ENCODE data around the gene NTRK1.

NTRK1 gene

GRCh38 chr1:156856282-156856785 is 4.3 kb upstream of the NTRK1 start:
- in situ Hi-C loops (cut with MboI; ENCODE audit: low sequenced_read_pairs) = no loop called here

DNA sequence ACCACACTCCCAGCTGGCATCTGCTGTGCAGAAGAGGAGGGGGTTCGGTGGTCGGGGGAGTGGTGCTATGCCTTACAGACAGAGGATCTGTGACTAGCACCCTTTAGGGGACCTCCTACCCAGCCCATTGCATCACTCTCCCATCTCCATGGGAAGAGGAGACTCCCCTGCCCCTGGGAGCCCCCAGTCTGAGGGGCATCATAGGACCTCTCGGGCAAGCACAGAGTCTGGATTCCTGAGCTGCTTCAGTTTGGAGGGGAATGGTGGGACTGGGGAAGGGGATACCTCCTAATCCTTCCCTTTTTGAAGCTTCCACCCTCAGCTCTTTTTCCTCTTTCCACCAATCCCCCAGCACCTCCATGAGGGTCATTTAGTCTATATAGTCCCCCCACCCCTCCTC is 3.1 kb upstream of the NTRK1 start:
- in situ Hi-C loops (cut with MboI; ENCODE audit: low sequenced_read_pairs) = no loop called here

DNA sequence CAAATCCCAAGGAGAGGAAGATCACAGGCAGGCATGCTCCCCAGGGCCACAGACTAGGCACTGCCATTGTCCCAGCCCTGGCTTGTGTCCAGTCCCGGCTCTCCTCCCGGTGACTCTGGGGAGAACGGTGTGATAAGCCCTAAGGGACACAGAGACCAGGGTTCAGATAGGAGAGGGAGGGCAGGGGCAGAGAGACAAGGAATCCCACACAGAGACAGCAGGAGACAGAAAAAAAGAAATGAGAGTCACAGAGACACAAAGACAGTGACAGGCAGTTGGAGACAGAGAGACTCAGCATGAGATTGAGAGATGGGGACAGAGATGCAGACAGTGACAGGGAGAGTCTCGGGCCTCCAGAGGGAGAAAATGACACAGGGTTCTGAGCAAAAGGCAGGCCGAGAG is 2.1 kb upstream of the NTRK1 start:
- in situ Hi-C loops (cut with MboI; ENCODE audit: low sequenced_read_pairs) = no loop called here

- in situ Hi-C loops (cut with MboI; ENCODE audit: low sequenced_read_pairs) = no loop called here
Observed at GRCh38 chr1:156858959-156859522, 1.6 kb upstream of the NTRK1 start, which contains the start of gene INSRR. Gene INSRR (minus strand): TSS chr1:156859117. CDS start chr1:156858621, 496 bp downstream.

DNA sequence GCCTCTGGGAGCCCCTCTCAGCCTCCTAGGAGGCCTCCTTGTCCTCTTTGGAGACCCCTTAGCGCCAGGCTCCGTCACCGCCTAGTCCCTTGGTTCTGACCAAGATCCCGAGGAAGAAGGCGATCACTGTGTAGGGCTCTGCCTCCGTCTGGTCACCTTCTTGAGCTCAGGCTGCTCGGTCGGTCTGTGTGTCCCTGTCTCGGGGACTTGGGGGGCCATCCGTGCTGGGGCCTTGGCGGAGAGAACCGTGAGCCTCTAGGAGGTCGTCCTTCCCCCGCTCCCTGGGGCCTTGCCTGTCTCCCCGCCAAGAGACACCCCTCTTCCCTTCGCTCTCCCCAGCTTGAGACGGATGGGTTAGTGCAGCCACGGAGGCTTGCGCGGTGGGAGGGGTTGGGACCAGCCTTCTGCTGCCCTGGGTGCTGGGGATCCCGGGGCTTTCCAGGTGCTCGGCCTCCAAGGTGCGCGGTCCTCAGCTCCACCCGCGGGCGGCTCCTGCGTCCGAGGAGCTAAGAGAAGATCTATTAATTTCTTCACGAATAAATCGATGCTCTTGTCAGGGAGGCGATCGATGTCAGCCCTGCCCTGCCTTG is 1.0 kb upstream of the NTRK1 start:
- in situ Hi-C loops (cut with MboI; ENCODE audit: low sequenced_read_pairs) = no loop called here

GRCh38 chr1:156860113-156860627 is 495 bp upstream of the NTRK1 start:
- in situ Hi-C loops (cut with MboI; ENCODE audit: low sequenced_read_pairs) = no loop called here

DNA sequence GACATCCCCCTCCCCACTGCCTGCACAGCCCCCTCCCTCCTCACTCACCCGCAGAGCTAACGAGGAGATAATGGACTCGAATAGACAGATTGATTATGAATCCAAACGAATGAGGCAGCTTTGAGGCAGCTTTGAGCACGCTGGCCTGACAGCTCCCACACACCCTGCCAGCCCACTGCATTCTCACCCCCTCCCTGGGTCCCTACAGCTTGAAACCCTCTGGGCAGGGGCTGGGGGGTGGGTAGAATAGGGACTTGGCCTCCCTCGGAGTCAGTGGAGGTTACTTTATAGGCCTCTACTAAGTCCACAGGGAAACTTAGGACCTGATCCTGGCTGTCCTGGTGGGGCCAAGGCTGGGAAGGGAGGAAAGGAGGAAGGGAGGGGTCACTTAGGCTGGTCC is 1.9 kb downstream of the NTRK1 start:
- in situ Hi-C loops (cut with MboI; ENCODE audit: low sequenced_read_pairs) = no loop called here

- in situ Hi-C loops (cut with MboI; ENCODE audit: low sequenced_read_pairs) = no loop called here
Observed at GRCh38 chr1:156862997-156863599, 2.4 kb downstream of the NTRK1 start.

DNA sequence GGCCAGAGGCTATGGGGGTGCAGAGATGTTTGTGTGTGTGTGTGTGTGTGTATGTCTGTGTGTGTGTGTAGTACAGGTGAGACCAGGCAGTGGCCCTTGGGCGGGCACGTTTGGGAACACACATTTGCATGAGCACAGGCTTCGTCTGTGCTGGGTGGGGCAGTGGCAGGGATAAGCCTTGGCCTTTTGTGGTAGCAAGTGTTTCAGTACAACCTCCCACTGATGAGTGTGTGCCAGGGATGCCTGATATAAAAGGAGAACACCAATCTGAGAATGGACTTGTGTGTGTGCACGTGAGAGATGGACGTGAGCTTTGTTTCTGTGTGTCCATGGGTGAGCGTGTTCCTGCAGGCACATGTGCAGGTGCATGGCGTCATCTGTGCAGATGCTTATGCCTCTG is 3.0 kb downstream of the NTRK1 start:
- in situ Hi-C loops (cut with MboI; ENCODE audit: low sequenced_read_pairs) = no loop called here

DNA sequence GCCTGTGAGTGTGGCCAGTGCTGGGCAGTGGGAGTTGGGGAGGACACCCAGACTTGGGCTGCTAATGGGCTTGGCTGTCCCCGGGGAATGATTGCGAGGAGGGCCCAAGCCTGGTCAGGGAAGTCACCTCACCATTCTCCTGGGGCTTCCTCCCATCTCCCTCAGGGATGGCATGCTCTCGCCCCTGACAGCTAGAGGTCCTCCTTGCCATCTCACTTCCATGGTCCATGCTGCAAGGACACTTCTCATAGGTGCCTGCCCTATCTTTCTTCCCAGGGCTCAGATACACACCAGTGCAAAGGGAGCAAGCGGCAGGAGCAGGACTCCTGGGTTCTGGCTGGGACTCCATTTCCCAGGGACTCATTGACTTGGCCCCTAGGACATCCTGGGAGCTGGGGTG is 4.1 kb downstream of the NTRK1 start:
- in situ Hi-C loops (cut with MboI; ENCODE audit: low sequenced_read_pairs) = no loop called here

- in situ Hi-C loops (cut with MboI; ENCODE audit: low sequenced_read_pairs) = no loop called here
Observed at GRCh38 chr1:156865258-156865657, 4.6 kb downstream of the NTRK1 start.

- in situ Hi-C loops (cut with MboI; ENCODE audit: low sequenced_read_pairs) = no loop called here
Observed at GRCh38 chr1:156865865-156866248, 5.2 kb downstream of the NTRK1 start.

DNA sequence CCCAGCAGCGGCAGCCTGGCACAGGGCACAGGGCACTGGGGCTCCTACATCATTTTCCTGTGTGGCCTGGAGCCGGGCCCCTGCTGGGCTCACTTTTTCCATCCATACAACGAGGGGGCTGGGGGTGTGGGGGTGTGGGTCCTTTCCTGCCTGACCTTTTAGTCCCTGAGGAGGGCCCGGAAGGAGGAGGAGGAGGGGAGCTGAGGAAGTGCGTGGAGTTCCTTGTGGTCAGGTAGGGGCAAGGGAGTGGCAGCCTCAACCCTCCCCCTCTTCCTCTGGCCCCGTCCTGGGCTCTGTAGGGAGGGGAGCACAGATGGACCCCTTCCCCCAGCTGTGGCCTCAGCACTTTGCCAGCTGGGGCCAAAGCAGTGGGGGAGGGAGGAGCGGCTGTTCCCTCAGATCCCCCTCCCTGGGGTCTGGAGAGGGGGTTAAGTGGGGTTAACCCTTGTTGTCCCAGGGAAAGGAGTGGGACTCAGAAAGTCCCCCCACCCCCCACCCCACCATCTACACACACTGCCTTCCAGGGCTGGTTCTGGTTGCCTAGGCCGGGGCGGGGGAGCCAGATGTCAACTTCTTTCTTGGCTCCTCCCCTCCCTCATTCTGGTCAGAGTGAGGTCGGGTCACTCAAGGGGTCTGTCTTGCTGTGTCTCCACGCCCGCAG is 5.7 kb downstream of the NTRK1 start:
- in situ Hi-C loops (cut with MboI; ENCODE audit: low sequenced_read_pairs) = no loop called here

DNA sequence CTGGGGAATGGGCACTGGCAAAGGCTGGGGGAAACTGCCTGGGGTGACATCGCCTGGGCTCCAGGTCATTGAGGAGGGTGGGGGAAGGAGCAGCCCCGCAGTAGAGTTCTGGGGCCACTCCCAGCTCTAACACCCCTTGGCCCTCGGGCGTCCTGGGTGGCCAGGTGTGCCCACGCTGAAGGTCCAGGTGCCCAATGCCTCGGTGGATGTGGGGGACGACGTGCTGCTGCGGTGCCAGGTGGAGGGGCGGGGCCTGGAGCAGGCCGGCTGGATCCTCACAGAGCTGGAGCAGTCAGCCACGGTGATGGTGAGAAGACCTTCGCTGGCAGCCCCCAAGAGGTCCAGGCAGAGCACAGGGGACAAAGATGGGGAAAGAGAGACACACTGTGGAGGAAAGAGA is 7.7 kb downstream of the NTRK1 start:
- in situ Hi-C loops (cut with MboI; ENCODE audit: low sequenced_read_pairs) = no loop called here

DNA sequence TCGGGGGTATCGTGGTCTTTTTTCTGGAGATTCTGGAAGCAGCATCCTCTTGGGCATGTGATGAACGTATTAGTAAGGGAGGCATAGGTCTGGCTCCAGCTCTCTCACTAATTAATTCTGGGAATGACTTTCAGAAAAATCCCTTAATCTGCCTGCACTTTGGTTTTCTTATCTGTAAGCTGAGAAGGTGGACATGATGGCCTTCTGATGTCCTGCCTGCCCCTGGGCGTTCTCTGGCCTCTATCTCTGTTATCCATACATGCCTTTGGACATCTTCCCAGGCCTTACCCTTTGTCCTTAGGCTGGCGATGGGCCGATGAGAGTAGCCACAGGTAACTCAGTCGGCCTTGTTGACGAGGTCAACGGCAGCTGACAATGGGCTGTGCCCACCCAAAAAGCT is 8.8 kb downstream of the NTRK1 start:
- in situ Hi-C loops (cut with MboI; ENCODE audit: low sequenced_read_pairs) = no loop called here

- in situ Hi-C loops (cut with MboI; ENCODE audit: low sequenced_read_pairs) = no loop called here
Observed at GRCh38 chr1:156873659-156874058, 13.0 kb downstream of the NTRK1 start.

GRCh38 chr1:156874142-156874541 is 13.5 kb downstream of the NTRK1 start:
- in situ Hi-C loops (cut with MboI; ENCODE audit: low sequenced_read_pairs) = no loop called here

DNA sequence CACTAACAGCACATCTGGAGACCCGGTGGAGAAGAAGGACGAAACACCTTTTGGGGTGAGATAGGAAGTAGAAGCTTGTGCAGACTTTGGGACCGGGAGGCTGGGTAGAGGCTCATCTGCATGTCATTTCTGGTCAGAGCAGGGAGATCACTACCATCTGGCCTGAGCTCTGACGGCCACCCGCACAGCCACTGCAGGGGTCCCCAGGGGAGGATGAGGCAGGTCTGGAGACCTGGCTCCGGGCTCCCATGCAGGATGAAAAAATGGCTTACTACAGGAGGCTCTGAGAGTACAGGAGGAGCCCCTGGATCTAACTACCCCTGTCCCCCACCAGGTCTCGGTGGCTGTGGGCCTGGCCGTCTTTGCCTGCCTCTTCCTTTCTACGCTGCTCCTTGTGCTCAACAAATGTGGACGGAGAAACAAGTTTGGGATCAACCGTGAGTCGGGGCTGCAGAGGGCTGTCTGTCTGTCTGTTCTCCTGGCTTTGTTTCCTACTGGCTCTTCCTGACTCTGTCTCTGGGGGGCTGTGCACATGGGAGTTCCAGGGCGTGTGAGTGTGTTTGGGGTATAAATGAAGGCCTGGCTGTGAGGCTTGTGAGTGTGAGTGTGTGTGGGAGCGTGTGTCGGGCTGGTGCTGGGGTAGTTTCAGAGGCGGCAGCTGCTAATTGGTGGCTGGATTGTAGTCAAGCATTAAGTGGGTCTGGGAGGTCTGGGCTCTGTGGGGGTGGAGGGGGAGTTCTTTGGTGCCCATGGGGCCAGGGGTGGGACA is 14.1 kb downstream of the NTRK1 start:
- in situ Hi-C loops (cut with MboI; ENCODE audit: low sequenced_read_pairs) = no loop called here

GRCh38 chr1:156875341-156875615 is 14.6 kb downstream of the NTRK1 start:
- in situ Hi-C loops (cut with MboI; ENCODE audit: low sequenced_read_pairs) = no loop called here

DNA sequence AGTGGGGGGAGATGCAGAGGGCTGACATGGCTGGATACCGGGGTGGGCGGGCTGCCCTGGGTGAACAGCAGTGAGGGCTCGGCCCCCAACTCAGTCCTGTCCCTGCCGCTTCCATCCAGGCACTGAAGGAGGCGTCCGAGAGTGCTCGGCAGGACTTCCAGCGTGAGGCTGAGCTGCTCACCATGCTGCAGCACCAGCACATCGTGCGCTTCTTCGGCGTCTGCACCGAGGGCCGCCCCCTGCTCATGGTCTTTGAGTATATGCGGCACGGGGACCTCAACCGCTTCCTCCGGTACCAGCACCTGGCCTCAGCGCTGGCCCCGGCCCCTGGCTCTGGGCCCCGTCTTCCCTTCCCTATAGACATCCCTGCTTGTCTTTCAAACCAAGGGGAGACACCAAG is 15.6 kb downstream of the NTRK1 start:
- in situ Hi-C loops (cut with MboI; ENCODE audit: low sequenced_read_pairs) = no loop called here

DNA sequence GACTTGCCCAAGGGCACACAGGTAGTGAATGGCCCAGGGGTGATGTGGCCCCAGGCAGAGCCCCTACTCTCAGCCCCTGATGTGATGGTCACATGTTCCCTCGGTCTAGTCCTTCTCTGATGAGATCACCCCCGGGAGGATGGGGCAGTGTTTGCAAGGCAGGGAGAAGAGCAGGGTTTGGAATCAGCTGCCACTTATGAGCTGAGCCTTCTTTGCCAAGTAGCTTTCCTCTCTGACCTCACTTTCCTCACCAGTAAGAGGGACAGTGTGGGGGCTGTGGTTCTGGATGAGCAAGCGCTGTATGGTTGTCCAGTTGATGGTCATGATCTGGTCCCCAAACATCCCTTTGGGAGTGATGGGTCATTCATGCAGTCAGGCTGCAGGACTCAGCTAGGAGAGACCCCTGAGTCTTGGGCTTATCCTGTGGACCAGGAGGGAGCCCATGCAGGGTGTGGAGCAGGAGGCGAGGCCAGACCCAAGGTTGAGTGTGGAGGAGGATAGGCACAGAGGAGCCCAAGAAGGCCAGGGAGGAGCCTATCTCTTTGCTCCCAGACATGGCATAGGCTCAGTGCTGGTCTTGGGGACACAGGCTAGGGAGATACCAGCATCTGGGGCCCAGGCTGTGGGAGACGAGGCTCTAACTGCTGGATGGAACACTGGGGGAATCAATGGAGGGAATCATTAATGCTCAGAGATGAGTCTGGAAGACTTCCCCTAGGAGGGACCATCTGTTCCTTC is 16.9 kb downstream of the NTRK1 start:
- in situ Hi-C loops (cut with MboI; ENCODE audit: low sequenced_read_pairs) = no loop called here
